Measurements from ENCODE around the gene CAPZA3.

Gene CAPZA3

GRCh38 chr12:18703911-18704310 lies 34.0 kb upstream of the CAPZA3 start:
- H2AFZ ChIP-seq (ENCODE audit: low read depth, low read length, severe bottlenecking), result no peak overlapping the region
- H3K9me2 ChIP-seq (replicated peaks; ENCODE audit: insufficient read depth, low read length), result no peaks in the 10 kb centered on the region
- no peaks in the 10 kb centered on the region for H3K79me2 ChIP-seq (ENCODE audit: insufficient read depth, low read length)
- no peak for TF ChIP-seq EZH2phosphoT487 (conservative IDR thresholded peaks at IDR 0.05; ENCODE audit: low read length)
- TF ChIP-seq, protein P1, sequence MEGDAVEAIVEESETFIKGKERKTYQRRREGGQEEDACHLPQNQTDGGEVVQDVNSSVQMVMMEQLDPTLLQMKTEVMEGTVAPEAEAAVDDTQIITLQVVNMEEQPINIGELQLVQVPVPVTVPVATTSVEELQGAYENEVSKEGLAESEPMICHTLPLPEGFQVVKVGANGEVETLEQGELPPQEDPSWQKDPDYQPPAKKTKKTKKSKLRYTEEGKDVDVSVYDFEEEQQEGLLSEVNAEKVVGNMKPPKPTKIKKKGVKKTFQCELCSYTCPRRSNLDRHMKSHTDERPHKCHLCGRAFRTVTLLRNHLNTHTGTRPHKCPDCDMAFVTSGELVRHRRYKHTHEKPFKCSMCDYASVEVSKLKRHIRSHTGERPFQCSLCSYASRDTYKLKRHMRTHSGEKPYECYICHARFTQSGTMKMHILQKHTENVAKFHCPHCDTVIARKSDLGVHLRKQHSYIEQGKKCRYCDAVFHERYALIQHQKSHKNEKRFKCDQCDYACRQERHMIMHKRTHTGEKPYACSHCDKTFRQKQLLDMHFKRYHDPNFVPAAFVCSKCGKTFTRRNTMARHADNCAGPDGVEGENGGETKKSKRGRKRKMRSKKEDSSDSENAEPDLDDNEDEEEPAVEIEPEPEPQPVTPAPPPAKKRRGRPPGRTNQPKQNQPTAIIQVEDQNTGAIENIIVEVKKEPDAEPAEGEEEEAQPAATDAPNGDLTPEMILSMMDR (IDR thresholded peaks at IDR 0.05; ENCODE audit: insufficient read depth, low read length, poor library complexity, severe bottlenecking), result no peak
- no peak overlapping the region for H3K4me3 ChIP-seq (ENCODE audit: insufficient read depth, low read length, poor library complexity, severe bottlenecking)
- no peak overlapping the region for H3K4me2 ChIP-seq (ENCODE audit: low read depth, low read length, poor library complexity, severe bottlenecking)
- no peaks in the 10 kb centered on the region for H3K9me3 ChIP-seq (ENCODE audit: insufficient read depth, low read length)
- no peak overlapping the region for H3K9ac ChIP-seq (ENCODE audit: low read length)
- no peaks in the 10 kb centered on the region for H3F3A ChIP-seq (ENCODE audit: insufficient read depth)
- H3K27ac ChIP-seq (ENCODE audit: low read depth, low read length), result no peak overlapping the region
- H3K36me3 ChIP-seq (ENCODE audit: low read length), result no peaks in the 10 kb centered on the region
- H4K20me1 ChIP-seq (ENCODE audit: low read depth, low read length), result no peaks in the 10 kb centered on the region
- no peaks in the 10 kb centered on the region for H3K27me3 ChIP-seq (ENCODE audit: low read length)

DNA sequence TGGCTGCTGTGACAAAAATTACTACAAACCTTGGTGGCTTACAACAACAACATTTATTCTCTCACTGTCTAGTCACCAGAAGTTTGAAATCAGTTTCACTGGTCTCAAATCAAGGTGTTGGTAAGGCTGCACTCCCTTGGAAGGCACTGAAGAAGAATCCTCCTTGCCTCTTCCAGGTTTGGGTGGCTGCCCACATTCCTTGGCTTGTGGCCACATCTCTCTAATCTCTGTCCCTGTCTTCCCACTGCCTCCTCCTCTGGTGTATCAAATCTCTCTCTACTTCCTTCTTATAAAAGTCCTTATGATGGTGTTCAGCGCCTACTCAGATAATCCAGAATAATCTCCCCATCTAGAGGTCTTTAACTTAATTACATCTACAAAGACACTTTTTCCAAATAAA lies 31.1 kb upstream of the CAPZA3 start:
- Histone ChIP-seq H3F3A (ENCODE audit: insufficient read depth) (no peaks in the 10 kb centered on the region), H3K4me2 (ENCODE audit: low read depth, low read length, poor library complexity, severe bottlenecking) (no peak overlapping the region), H3K9me3 (ENCODE audit: insufficient read depth, low read length) (no peaks in the 10 kb centered on the region), H3K79me2 (ENCODE audit: insufficient read depth, low read length) (no peaks in the 10 kb centered on the region), H3K9ac (ENCODE audit: low read length) (no peak overlapping the region), H3K27me3 (ENCODE audit: low read length) (no peaks in the 10 kb centered on the region), H4K20me1 (ENCODE audit: low read depth, low read length) (no peaks in the 10 kb centered on the region), H2AFZ (ENCODE audit: low read depth, low read length, severe bottlenecking) (no peak overlapping the region), H3K36me3 (ENCODE audit: low read length) (no peaks in the 10 kb centered on the region), H3K9me2 (replicated peaks; ENCODE audit: insufficient read depth, low read length) (no peaks in the 10 kb centered on the region), H3K27ac (ENCODE audit: low read depth, low read length) (no peak overlapping the region), H3K4me3 (ENCODE audit: insufficient read depth, low read length, poor library complexity, severe bottlenecking) (no peak overlapping the region)
- TF ChIP-seq, protein P1 (IDR thresholded peaks at IDR 0.05; ENCODE audit: insufficient read depth, low read length, poor library complexity, severe bottlenecking), result no peak
- no peak for TF ChIP-seq EZH2phosphoT487 (conservative IDR thresholded peaks at IDR 0.05; ENCODE audit: low read length)

DNA sequence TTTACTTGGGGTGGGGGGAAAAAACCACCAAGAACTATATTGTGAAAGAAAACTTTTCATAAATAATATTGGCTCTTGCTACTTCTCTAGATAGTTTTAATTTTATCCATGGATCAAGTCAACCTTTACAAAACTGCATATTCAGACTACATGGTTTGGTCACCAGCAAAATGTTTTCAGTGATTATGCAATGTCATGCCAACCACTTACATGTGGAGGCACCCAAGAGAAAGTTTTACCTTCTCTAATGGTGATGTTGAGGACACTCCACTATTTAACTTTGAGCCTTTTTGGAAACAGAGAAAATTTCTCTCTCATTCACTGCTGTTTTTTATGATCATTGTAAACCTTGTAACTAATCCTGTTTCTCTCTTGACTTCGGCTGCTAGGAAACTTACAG lies 21.7 kb upstream of the CAPZA3 start:
- H3K27me3 ChIP-seq (ENCODE audit: low read length), result no peaks in the 10 kb centered on the region
- H3K27ac ChIP-seq (ENCODE audit: low read depth, low read length), result no peak overlapping the region
- no peaks in the 10 kb centered on the region for H3K36me3 ChIP-seq (ENCODE audit: low read length)
- H2AFZ ChIP-seq (ENCODE audit: low read depth, low read length, severe bottlenecking), result no peak overlapping the region
- H3K4me3 ChIP-seq (ENCODE audit: insufficient read depth, low read length, poor library complexity, severe bottlenecking), result no peak overlapping the region
- no peaks in the 10 kb centered on the region for H3F3A ChIP-seq (ENCODE audit: insufficient read depth)
- no peak overlapping the region for H3K9ac ChIP-seq (ENCODE audit: low read length)
- TF ChIP-seq EZH2phosphoT487 (conservative IDR thresholded peaks at IDR 0.05; ENCODE audit: low read length), result no peak
- TF ChIP-seq, protein P1 (IDR thresholded peaks at IDR 0.05; ENCODE audit: insufficient read depth, low read length, poor library complexity, severe bottlenecking), result no peak
- H3K4me2 ChIP-seq (ENCODE audit: low read depth, low read length, poor library complexity, severe bottlenecking), result no peak overlapping the region
- no peaks in the 10 kb centered on the region for H3K9me2 ChIP-seq (replicated peaks; ENCODE audit: insufficient read depth, low read length)
- no peaks in the 10 kb centered on the region for H4K20me1 ChIP-seq (ENCODE audit: low read depth, low read length)
- H3K9me3 ChIP-seq (ENCODE audit: insufficient read depth, low read length), result no peaks in the 10 kb centered on the region
- no peaks in the 10 kb centered on the region for H3K79me2 ChIP-seq (ENCODE audit: insufficient read depth, low read length)
